Measurements from ENCODE around the gene MTMR3. TPM values are rescaled to one million over a fixed set of nuclear protein-coding genes. Genes with fewer than 3 reads are reported as not detected.

The MTMR3 gene
- polyA plus RNA-seq, 1 experiment = 32.8 TPM

DNA sequence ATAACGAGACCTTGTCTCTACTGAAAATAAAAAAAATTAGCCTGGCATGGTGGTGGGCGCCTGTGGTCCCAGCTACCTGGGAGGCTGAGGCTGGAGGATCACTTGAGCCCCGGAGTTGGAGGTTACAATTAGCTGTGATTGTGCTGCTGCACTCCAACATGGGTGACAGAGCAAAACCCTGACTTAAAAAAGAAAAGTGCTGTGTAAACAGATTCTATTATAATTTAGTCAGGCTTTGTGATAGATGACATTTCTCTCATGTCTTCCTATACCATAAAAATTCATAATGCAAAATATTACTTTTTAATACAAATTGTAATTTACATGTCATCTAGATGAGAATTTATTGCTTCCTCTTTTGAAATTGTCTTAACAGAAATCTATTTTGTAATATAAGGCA, 94.1 kb downstream of the MTMR3 start:
- Histone ChIP-seq H3K36me3 (ENCODE audit: control insufficient read depth, insufficient read depth, low read length) (peaks cover 2% of the 10 kb centered on the region; the same call in 1 of the 2 replicates), H3K27me3 (ENCODE audit: control insufficient read depth, insufficient read depth, low read length) (no peaks in the 10 kb centered on the region), H3K4me3 (ENCODE audit: low read depth, low read length) (no peak overlapping the region)
- ChIA-PET CTCF (no interaction called here), POLR2A (no interaction called here)
- TF ChIP-seq, protein P1, sequence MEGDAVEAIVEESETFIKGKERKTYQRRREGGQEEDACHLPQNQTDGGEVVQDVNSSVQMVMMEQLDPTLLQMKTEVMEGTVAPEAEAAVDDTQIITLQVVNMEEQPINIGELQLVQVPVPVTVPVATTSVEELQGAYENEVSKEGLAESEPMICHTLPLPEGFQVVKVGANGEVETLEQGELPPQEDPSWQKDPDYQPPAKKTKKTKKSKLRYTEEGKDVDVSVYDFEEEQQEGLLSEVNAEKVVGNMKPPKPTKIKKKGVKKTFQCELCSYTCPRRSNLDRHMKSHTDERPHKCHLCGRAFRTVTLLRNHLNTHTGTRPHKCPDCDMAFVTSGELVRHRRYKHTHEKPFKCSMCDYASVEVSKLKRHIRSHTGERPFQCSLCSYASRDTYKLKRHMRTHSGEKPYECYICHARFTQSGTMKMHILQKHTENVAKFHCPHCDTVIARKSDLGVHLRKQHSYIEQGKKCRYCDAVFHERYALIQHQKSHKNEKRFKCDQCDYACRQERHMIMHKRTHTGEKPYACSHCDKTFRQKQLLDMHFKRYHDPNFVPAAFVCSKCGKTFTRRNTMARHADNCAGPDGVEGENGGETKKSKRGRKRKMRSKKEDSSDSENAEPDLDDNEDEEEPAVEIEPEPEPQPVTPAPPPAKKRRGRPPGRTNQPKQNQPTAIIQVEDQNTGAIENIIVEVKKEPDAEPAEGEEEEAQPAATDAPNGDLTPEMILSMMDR (IDR thresholded peaks at IDR 0.05; ENCODE audit: insufficient read depth, low read depth, low read length) = no peak
- DNase-seq (ENCODE audit: low read depth) = no peak

DNA sequence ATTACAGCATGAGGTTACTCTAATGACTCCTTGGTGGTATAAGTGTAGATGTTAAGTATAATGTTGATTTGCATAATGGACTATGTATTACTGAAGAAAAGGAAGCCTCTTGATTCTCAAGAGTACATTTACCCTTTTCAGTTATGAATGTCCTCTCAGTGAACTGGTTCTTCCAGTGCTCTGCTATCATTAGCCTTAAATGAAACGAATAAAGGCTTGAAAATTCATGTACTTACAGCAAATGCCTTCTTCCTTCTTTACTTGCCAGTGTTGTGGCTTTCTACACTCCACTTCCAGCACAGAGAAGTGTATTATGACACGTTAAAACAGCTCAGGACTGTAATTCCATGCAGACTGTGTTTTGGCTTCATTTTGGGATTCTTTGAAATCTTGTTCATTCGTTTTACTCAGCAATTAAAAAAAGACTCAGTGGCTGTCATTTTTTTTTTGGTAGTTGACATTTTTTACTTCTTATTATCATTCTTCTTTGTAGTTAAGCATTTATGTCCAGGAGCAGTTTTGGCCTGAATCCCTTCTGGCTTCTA, 96.9 kb downstream of the MTMR3 start:
- POLR2A ChIA-PET = no interaction called here
- TF ChIP-seq, protein P1 (IDR thresholded peaks at IDR 0.05; ENCODE audit: insufficient read depth, low read depth, low read length) = no peak
- CTCF ChIA-PET = interaction anchor here (0.7 to 2.2 kb wide), 3 partner anchors 23 to 397 kb away, joined by 3 to 12 read pairs (median 6); no protein-coding TSS in a partner anchor
- H3K4me3 ChIP-seq (ENCODE audit: low read depth, low read length) = no peak overlapping the region
- DNase-seq (ENCODE audit: low read depth) = peak; percentile 25
- H3K27me3 ChIP-seq (ENCODE audit: control insufficient read depth, insufficient read depth, low read length) = no peaks in the 10 kb centered on the region
- peaks cover 2% of the 10 kb centered on the region; the same call in 1 of the 2 replicates for H3K36me3 ChIP-seq (ENCODE audit: control insufficient read depth, insufficient read depth, low read length)

DNA sequence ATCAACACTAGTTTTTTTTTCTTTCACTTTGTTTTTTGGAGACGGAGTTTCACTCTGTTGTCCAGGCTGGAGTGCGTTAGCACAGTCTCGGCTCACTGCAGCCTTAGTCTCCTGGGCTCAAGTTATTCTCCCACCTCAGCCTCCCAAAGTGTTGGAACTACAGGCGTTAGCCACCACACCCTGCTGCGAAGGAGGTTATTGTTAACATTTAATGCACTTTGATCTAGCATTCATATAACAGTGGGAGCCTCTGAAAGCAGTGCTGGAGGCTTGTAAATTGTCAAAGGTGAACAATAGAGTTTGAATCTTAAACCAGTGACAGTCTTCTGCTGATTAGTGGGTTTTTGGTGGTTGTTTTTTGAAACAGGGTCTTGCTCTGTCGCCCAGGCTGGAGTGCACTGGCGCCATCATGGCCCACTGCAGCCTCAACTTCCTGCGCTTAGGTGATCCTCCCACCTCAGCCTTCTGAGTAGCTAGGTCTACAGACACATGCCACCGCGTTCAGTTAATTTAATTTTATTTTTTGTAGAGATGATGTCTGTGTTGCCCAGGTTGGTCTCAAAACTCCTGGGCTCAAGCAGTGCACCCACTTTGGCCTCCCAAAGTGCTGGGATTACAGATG, 100.4 kb downstream of the MTMR3 start:
- CTCF ChIA-PET = no interaction called here
- TF ChIP-seq, protein P1 (IDR thresholded peaks at IDR 0.05; ENCODE audit: insufficient read depth, low read depth, low read length) = no peak
- POLR2A ChIA-PET = no interaction called here
- Histone ChIP-seq H3K36me3 (ENCODE audit: control insufficient read depth, insufficient read depth, low read length) (peaks cover 2% of the 10 kb centered on the region; the same call in 1 of the 2 replicates), H3K4me3 (ENCODE audit: low read depth, low read length) (no peak overlapping the region), H3K27me3 (ENCODE audit: control insufficient read depth, insufficient read depth, low read length) (no peaks in the 10 kb centered on the region)
- DNase-seq (ENCODE audit: low read depth) = no peak

DNA sequence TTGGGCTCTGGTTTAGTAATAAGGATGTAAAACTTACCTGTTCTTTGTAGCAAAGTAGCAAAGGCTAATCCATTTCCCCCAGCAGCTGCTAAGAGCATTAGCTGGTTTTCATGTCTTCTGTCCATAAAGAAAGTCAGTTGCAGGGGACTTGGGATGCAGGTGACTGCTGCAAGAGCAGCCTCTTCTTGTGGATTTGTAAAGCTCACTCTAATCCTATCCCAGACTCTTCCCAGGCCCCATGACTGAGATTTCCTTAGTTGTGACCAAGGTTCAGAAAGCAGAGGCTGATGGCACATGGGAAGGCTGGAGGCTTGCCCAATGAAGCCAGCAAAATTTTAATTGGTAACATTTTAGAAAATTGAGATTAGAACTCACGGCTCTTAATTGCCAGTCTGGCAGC, 102.9 kb downstream of the MTMR3 start:
- TF ChIP-seq, protein P1 (IDR thresholded peaks at IDR 0.05; ENCODE audit: insufficient read depth, low read depth, low read length) = no peak
- no peak overlapping the region for H3K4me3 ChIP-seq (ENCODE audit: low read depth, low read length)
- POLR2A ChIA-PET = no interaction called here
- no peak for DNase-seq (ENCODE audit: low read depth)
- no peaks in the 10 kb centered on the region; the same call in 1 of the 2 replicates for H3K36me3 ChIP-seq (ENCODE audit: control insufficient read depth, insufficient read depth, low read length)
- no peaks in the 10 kb centered on the region for H3K27me3 ChIP-seq (ENCODE audit: control insufficient read depth, insufficient read depth, low read length)
- CTCF ChIA-PET = no interaction called here

DNA sequence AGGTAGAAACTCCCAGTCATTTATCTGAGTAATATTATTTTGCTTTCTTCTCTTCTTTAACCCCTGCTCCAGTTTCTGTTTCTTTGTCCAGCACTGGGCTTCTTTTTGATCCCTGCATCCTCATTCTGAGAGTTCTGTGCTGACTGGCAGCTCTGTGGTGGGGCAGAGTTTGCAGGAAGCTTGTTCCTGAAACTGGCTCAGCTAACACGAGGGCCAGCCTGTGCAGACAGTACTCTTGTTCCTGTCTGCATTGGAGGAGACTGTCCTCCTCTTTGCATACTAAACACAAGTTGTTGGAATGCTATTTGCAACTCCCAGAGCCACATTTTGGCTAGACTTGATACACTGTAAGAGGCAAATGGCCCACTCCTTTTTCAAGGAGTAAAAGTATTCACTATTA, 104.2 kb downstream of the MTMR3 start:
- ChIA-PET POLR2A (no interaction called here), CTCF (interaction anchor here (0.6 kb wide), 1 partner anchor 306 kb away, joined by 5 read pairs; no protein-coding TSS in a partner anchor)
- DNase-seq (ENCODE audit: low read depth) = no peak
- Histone ChIP-seq H3K36me3 (ENCODE audit: control insufficient read depth, insufficient read depth, low read length) (no peaks in the 10 kb centered on the region; the same call in 1 of the 2 replicates), H3K4me3 (ENCODE audit: low read depth, low read length) (no peak overlapping the region), H3K27me3 (ENCODE audit: control insufficient read depth, insufficient read depth, low read length) (no peaks in the 10 kb centered on the region)
- TF ChIP-seq, protein P1 (IDR thresholded peaks at IDR 0.05; ENCODE audit: insufficient read depth, low read depth, low read length) = no peak

All from BJ (cell line).